NK-92 (cell line): ENCODE data around the gene PCID2.

Source experiments
- DNase-seq: peaks from one replicate; lab custom pipeline; 2025; ENCODE audit not compliant: unreplicated experiment; lab: John Stamatoyannopoulos, UW

Gene PCID2

GRCh38 chr13:113187883-113188665 is 20.4 kb downstream of the PCID2 start:
- DNase-seq: no peak

- no peak for DNase-seq
These were observed 21.2 kb downstream of the PCID2 start for GRCh38 chr13:113187263-113187669.

- no peak for DNase-seq
These were observed 22.2 kb downstream of the PCID2 start for GRCh38 chr13:113186061-113186900.

- DNase-seq: no peak
These were observed 23.7 kb downstream of the PCID2 start for GRCh38 chr13:113184568-113185440.

GRCh38 chr13:113183450-113184129 is 24.9 kb downstream of the PCID2 start:
- DNase-seq: no peak

GRCh38 chr13:113182046-113182445 is 26.4 kb downstream of the PCID2 start:
- no peak for DNase-seq

GRCh38 chr13:113179374-113180230 is 28.9 kb downstream of the PCID2 start:
- no peak for DNase-seq

- DNase-seq: no peak
These were observed 29.6 kb downstream of the PCID2 start for GRCh38 chr13:113178896-113179167.

- DNase-seq: no peak
These were observed 30.2 kb downstream of the PCID2 start for GRCh38 chr13:113178070-113178895.

- DNase-seq: no peak
These were observed 31.6 kb downstream of the PCID2 start for GRCh38 chr13:113176822-113177221.

- DNase-seq: no peak
These were observed 32.2 kb downstream of the PCID2 start for GRCh38 chr13:113176280-113176679.

- DNase-seq: no peak
These were observed 36.0 kb downstream of the PCID2 start for GRCh38 chr13:113172419-113172926.

- DNase-seq: no peak
These were observed 37.0 kb downstream of the PCID2 start for GRCh38 chr13:113171250-113172125.

GRCh38 chr13:113170511-113170910 is 38.0 kb downstream of the PCID2 start:
- no peak for DNase-seq

GRCh38 chr13:113169277-113170272 is 38.9 kb downstream of the PCID2 start:
- no peak for DNase-seq

GRCh38 chr13:113168211-113168610 is 40.3 kb downstream of the PCID2 start:
- no peak for DNase-seq

- DNase-seq: no peak
These were observed 40.9 kb downstream of the PCID2 start for GRCh38 chr13:113167575-113167974.
